HG03139 (cell line): ENCODE measurements around the gene CRABP2.

Source experiments
- ATAC-seq: cut with Tn5 transposase; IDR thresholded peaks from one replicate; pipeline ENCODE4 v1.9.1; 2021; ENCODE audit not compliant: unreplicated experiment

CRABP2 gene

GRCh38 chr1:156742017-156742416 lies 36.6 kb upstream of the CRABP2 start:
- no peak for ATAC-seq

- no peak for ATAC-seq
Observed at GRCh38 chr1:156741481-156741983, 36.1 kb upstream of the CRABP2 start.

- peak; percentile 74 for ATAC-seq
Observed at GRCh38 chr1:156740741-156741480, 35.5 kb upstream of the CRABP2 start, which contains the start of gene MRPL24. TSS of gene MRPL24 (minus strand) at chr1:156741088. CDS start at chr1:156738704, 2,384 bp downstream.

GRCh38 chr1:156740237-156740740 lies 34.9 kb upstream of the CRABP2 start:
- ATAC-seq: no peak

- no peak for ATAC-seq
Observed at GRCh38 chr1:156738916-156739315, 33.5 kb upstream of the CRABP2 start.

- ATAC-seq: no peak
Observed at GRCh38 chr1:156738407-156738806, 33.0 kb upstream of the CRABP2 start.

- no peak for ATAC-seq
Observed at GRCh38 chr1:156733989-156734584, 28.7 kb upstream of the CRABP2 start.

- ATAC-seq: peak; percentile 86
Observed at GRCh38 chr1:156728599-156729462, 23.4 kb upstream of the CRABP2 start, which contains the start of gene ISG20L2. TSS of gene ISG20L2 (minus strand) at chr1:156728766. CDS start at chr1:156727652, 1,114 bp downstream.

GRCh38 chr1:156727926-156728598 lies 22.7 kb upstream of the CRABP2 start, which contains the start of gene METTL25B:
TSS of gene METTL25B (plus strand) at chr1:156728469. CDS start at chr1:156729105, 636 bp downstream.
- peak; percentile 54 for ATAC-seq

GRCh38 chr1:156727492-156727891 lies 22.1 kb upstream of the CRABP2 start:
- ATAC-seq: no peak

GRCh38 chr1:156726549-156727226 lies 21.3 kb upstream of the CRABP2 start:
- no peak for ATAC-seq

- peak; percentile 34 for ATAC-seq
Observed at GRCh38 chr1:156725683-156726280, 20.4 kb upstream of the CRABP2 start.

GRCh38 chr1:156721535-156721934 lies 16.2 kb upstream of the CRABP2 start:
- ATAC-seq: no peak

GRCh38 chr1:156721131-156721530 lies 15.7 kb upstream of the CRABP2 start:
- ATAC-seq: no peak

GRCh38 chr1:156717351-156717750 lies 12.0 kb upstream of the CRABP2 start:
- ATAC-seq: no peak

- ATAC-seq: no peak
Observed at GRCh38 chr1:156714830-156715229, 9.4 kb upstream of the CRABP2 start.

GRCh38 chr1:156712626-156713025 lies 7.2 kb upstream of the CRABP2 start:
- ATAC-seq: no peak

- no peak for ATAC-seq
Observed at GRCh38 chr1:156711011-156711817, 5.8 kb upstream of the CRABP2 start.
